Muscle of leg (tissue), 11 donors: Measurements from ENCODE around the gene MN1. TPM values are rescaled to one million over a fixed set of nuclear protein-coding genes. Genes with fewer than 3 reads are reported as not detected.

Experiments used
- DNase-seq: peaks from one replicate; pipeline ENCODE4 v3.0.0; 2013
- H3K27ac ChIP-seq: one replicate; pipeline ENCODE4 v1.5.1; 2013; ENCODE audit warnings: mild to moderate bottlenecking, low read length, control low read depth
- H3K27me3 ChIP-seq: one replicate; pipeline ENCODE4 v1.6.1; 2013; ENCODE audit warnings: low read length; ENCODE audit not compliant: control insufficient read depth, insufficient read depth
- H3K36me3 ChIP-seq: one replicate; pipeline ENCODE4 v1.6.1; 2013; ENCODE audit warnings: low read length; ENCODE audit not compliant: control insufficient read depth, insufficient read depth
- H3K4me1 ChIP-seq: one replicate; pipeline ENCODE4 v1.6.1; 2013; ENCODE audit warnings: low read length; ENCODE audit not compliant: control insufficient read depth, insufficient read depth
- H3K4me3 ChIP-seq: one replicate; pipeline ENCODE4 v1.5.1; 2013; ENCODE audit warnings: low read length, control low read depth
- H3K9me3 ChIP-seq: replicated peaks from 2 replicates; pipeline ENCODE4 v1.6.1; 2013; ENCODE audit warnings: low read depth, low read length; ENCODE audit not compliant: control insufficient read depth
- WGBS: methylation state at CpG from one replicate; pipeline ENCODE4 v1.1.5; 2013; ENCODE audit warnings: missing lambda C conversion rate; ENCODE audit not compliant: insufficient coverage; 5-methylcytosine and 5-hydroxymethylcytosine counted together
- polyA plus RNA-seq, 8 donors: library from polyadenylated mRNA; unstranded; fragments of 120-200 nt; gene quantifications; one replicate each; pipeline versions ENCODE4 v1.2.1 to v1.2.3, GENCODE V29; 2013; ENCODE audit warnings: inconsistent platforms in 1 of 8, low replicate concordance in 1 of 8; ENCODE audit not compliant: insufficient read length in 8 of 8, insufficient read depth in 1 of 8
- total RNA-seq: library from RNA; stranded (reverse); fragments of 120-200 nt; gene quantifications from one replicate; pipeline ENCODE4 v1.2.4, GENCODE V29; 2013

MN1 gene
- total and polyA plus RNA-seq, 9 donors = 6.7 to 19.3 (median 13.6) TPM

- H3K4me1 ChIP-seq = peaks cover 27% of the 10 kb centered on the region
- 91% methylated on average over 3 of the region's 5 CpGs for WGBS
- H3K27ac ChIP-seq = no peak overlapping the region
- no peak overlapping the region for H3K4me3 ChIP-seq
- no peaks in the 10 kb centered on the region for H3K9me3 ChIP-seq
- peaks cover 2% of the 10 kb centered on the region for H3K36me3 ChIP-seq
- peaks cover 3% of the 10 kb centered on the region for H3K27me3 ChIP-seq
- DNase-seq = no peak
Observed at GRCh38 chr22:27752141-27752540, 49.4 kb downstream of the MN1 start.

GRCh38 chr22:27751277-27752070 lies 50.1 kb downstream of the MN1 start:
- 71% methylated on average over 1 of the region's 9 CpGs for WGBS
- no peak overlapping the region for H3K4me3 ChIP-seq
- H3K27me3 ChIP-seq = peaks cover 3% of the 10 kb centered on the region
- DNase-seq = no peak
- H3K36me3 ChIP-seq = peaks cover 2% of the 10 kb centered on the region
- peaks cover 27% of the 10 kb centered on the region for H3K4me1 ChIP-seq
- no peaks in the 10 kb centered on the region for H3K9me3 ChIP-seq
- H3K27ac ChIP-seq = no peak overlapping the region

- no peak for DNase-seq
- Histone ChIP-seq H3K9me3 (no peaks in the 10 kb centered on the region), H3K27ac (peak overlapping the region; percentile 45), H3K4me1 (peaks cover 27% of the 10 kb centered on the region), H3K4me3 (no peak overlapping the region), H3K36me3 (peaks cover 2% of the 10 kb centered on the region), H3K27me3 (peaks cover 3% of the 10 kb centered on the region)
- WGBS = 81% methylated on average over 8 of the region's 13 CpGs
Observed at GRCh38 chr22:27750584-27751265, 50.8 kb downstream of the MN1 start.

- peak; percentile 79 for DNase-seq
- H3K9me3 ChIP-seq = no peaks in the 10 kb centered on the region
- H3K36me3 ChIP-seq = peaks cover 2% of the 10 kb centered on the region
- peaks cover 3% of the 10 kb centered on the region for H3K27me3 ChIP-seq
- H3K4me3 ChIP-seq = no peak overlapping the region
- peaks cover 27% of the 10 kb centered on the region for H3K4me1 ChIP-seq
- H3K27ac ChIP-seq = peak overlapping the region; percentile 45
- 0% methylated on average over 1 of the region's 11 CpGs for WGBS
Observed at GRCh38 chr22:27749597-27750225, 51.8 kb downstream of the MN1 start.

- 3% methylated on average over 7 of the region's 11 CpGs for WGBS
- Histone ChIP-seq H3K9me3 (no peaks in the 10 kb centered on the region), H3K27ac (peak overlapping the region; percentile 57), H3K27me3 (peaks cover 3% of the 10 kb centered on the region), H3K36me3 (peaks cover 2% of the 10 kb centered on the region), H3K4me1 (peaks cover 27% of the 10 kb centered on the region), H3K4me3 (no peak overlapping the region)
- peak; percentile 89 for DNase-seq
Observed at GRCh38 chr22:27748751-27749191, 52.8 kb downstream of the MN1 start.

- Histone ChIP-seq H3K4me1 (peaks cover 27% of the 10 kb centered on the region), H3K27ac (peak overlapping the region; percentile 57), H3K36me3 (peaks cover 2% of the 10 kb centered on the region), H3K9me3 (no peaks in the 10 kb centered on the region), H3K4me3 (no peak overlapping the region), H3K27me3 (peaks cover 3% of the 10 kb centered on the region)
- no peak for DNase-seq
- WGBS = 6% methylated on average over 2 of the region's 4 CpGs
Observed at GRCh38 chr22:27748349-27748748, 53.2 kb downstream of the MN1 start.

- Histone ChIP-seq H3K27me3 (peaks cover 3% of the 10 kb centered on the region), H3K4me3 (no peak overlapping the region), H3K36me3 (peaks cover 2% of the 10 kb centered on the region), H3K4me1 (peaks cover 19% of the 10 kb centered on the region), H3K27ac (no peak overlapping the region), H3K9me3 (no peaks in the 10 kb centered on the region)
- 92% methylated on average over 6 of the region's 13 CpGs for WGBS
- no peak for DNase-seq
Observed at GRCh38 chr22:27747396-27748221, 53.9 kb downstream of the MN1 start.

GRCh38 chr22:27746918-27747317 lies 54.6 kb downstream of the MN1 start:
- peaks cover 17% of the 10 kb centered on the region for H3K4me1 ChIP-seq
- peaks cover 2% of the 10 kb centered on the region for H3K36me3 ChIP-seq
- no peak overlapping the region for H3K4me3 ChIP-seq
- no peak overlapping the region for H3K27ac ChIP-seq
- no peak for DNase-seq
- WGBS = 76% methylated on average over 3 of the region's 8 CpGs
- H3K9me3 ChIP-seq = no peaks in the 10 kb centered on the region
- H3K27me3 ChIP-seq = peaks cover 3% of the 10 kb centered on the region

- H3K36me3 ChIP-seq = no peaks in the 10 kb centered on the region
- H3K27me3 ChIP-seq = peaks cover 1% of the 10 kb centered on the region
- WGBS = 96% methylated on average over 7 of the region's 7 CpGs
- H3K9me3 ChIP-seq = no peaks in the 10 kb centered on the region
- DNase-seq = no peak
- peaks cover 16% of the 10 kb centered on the region for H3K4me1 ChIP-seq
- H3K27ac ChIP-seq = no peak overlapping the region
- no peak overlapping the region for H3K4me3 ChIP-seq
Observed at GRCh38 chr22:27745809-27746208, 55.7 kb downstream of the MN1 start.
